ENCODE data around the gene SLC6A3.

Gene SLC6A3

GRCh38 chr5:1399737-1400136 is 45.5 kb downstream of the SLC6A3 start:
- no peak for DNase-seq (ENCODE audit: low spot score)
- in situ Hi-C loops (cut with MboI; ENCODE audit: low sequenced_read_pairs, unreplicated experiment) = no loop called here
- no peak for TF ChIP-seq CTCF (IDR thresholded peaks at IDR 0.05; ENCODE audit: borderline replicate concordance, control extremely low read depth, extremely low read depth, insufficient read depth, missing control alignments)

- no peak for TF ChIP-seq CTCF (IDR thresholded peaks at IDR 0.05; ENCODE audit: borderline replicate concordance, control extremely low read depth, extremely low read depth, insufficient read depth, missing control alignments)
- DNase-seq (ENCODE audit: low spot score) = no peak
- in situ Hi-C loops (cut with MboI; ENCODE audit: low sequenced_read_pairs, unreplicated experiment) = no loop called here
Observed at GRCh38 chr5:1396293-1396816, 48.9 kb downstream of the SLC6A3 start.

GRCh38 chr5:1394881-1395860 is 50.1 kb downstream of the SLC6A3 start:
- no peak for DNase-seq (ENCODE audit: low spot score)
- no peak for TF ChIP-seq CTCF (IDR thresholded peaks at IDR 0.05; ENCODE audit: borderline replicate concordance, control extremely low read depth, extremely low read depth, insufficient read depth, missing control alignments)
- in situ Hi-C loops (cut with MboI; ENCODE audit: low sequenced_read_pairs, unreplicated experiment) = no loop called here

- TF ChIP-seq CTCF (IDR thresholded peaks at IDR 0.05; ENCODE audit: borderline replicate concordance, control extremely low read depth, extremely low read depth, insufficient read depth, missing control alignments) = no peak
- in situ Hi-C loops (cut with MboI; ENCODE audit: low sequenced_read_pairs, unreplicated experiment) = no loop called here
- DNase-seq (ENCODE audit: low spot score) = no peak
Observed at GRCh38 chr5:1393571-1394501, 51.4 kb downstream of the SLC6A3 start.

GRCh38 chr5:1392801-1393565 is 52.3 kb downstream of the SLC6A3 start:
- in situ Hi-C loops (cut with MboI; ENCODE audit: low sequenced_read_pairs, unreplicated experiment) = no loop called here
- no peak for TF ChIP-seq CTCF (IDR thresholded peaks at IDR 0.05; ENCODE audit: borderline replicate concordance, control extremely low read depth, extremely low read depth, insufficient read depth, missing control alignments)

More at GRCh38 chr5:1392801-1393565, 52.3 kb downstream of the SLC6A3 start:
- DNase-seq (ENCODE audit: low spot score) = no peak
